GM18519 (cell line): ENCODE results near the gene RNU1-2.
"Not testable (repeated sequence)": the region's sequence is repeated elsewhere in the genome, so short reads cannot be mapped to it uniquely, and the experiment has no call there.

Source experiments
- ATAC-seq: cut with Tn5 transposase; IDR thresholded peaks from one replicate; pipeline ENCODE4 v1.9.1; 2021; ENCODE audit warnings: mild to moderate bottlenecking, moderate library complexity; ENCODE audit not compliant: unreplicated experiment, low FRiP score

The RNU1-2 gene

DNA sequence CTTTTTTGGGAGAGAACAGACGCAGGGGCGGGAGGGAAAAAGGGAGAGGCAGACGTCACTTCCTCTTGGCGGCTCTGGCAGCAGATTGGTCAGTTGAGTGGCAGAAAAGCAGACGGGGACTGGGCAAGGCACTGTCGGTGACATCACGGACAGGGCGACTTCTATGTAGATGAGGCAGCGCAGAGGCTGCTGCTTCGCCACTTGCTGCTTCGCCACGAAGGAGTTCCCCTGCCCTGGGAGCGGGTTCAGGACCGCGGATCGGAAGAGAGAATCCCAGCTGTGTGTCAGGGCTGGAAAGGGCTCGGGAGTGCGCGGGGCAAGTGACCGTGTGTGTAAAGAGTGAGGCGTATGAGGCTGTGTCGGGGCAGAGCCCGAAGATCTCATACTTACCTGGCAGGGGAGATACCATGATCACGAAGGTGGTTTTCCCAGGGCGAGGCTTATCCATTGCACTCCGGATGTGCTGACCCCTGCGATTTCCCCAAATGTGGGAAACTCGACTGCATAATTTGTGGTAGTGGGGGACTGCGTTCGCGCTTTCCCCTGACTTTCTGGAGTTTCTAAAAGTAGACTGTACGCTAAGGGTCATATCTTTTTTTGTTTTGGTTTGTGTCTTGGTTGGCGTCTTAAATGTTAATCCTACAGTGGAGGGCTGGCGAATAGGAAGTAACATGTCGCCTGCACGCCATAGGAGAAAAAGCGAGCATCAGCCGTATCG, at the start of gene RNU1-2:
TSS of gene RNU1-2 (plus strand) at position 383 of the 718 bp plus-strand sequence.
- peak; percentile 84 for ATAC-seq

DNA sequence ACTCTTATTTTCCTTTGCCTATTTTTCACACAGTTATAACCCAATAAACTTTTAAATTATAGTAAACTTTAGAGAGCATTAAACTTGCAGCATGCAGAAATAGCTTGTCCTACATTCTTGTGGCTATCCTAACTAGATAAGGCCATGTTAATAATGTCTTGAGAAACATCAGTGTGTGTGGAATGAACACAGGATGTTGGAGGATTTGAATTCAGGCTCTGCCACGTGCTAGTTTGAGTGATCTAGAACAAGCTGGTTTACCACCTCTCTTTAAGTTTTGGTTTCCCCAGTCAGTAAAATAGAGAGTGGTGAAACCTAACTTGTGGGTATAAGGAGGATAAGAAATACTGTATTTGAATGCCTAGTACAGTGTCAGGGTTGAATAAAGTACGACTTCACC, 39.6 kb upstream of the RNU1-2 start:
- not testable (repeated sequence) for ATAC-seq

DNA sequence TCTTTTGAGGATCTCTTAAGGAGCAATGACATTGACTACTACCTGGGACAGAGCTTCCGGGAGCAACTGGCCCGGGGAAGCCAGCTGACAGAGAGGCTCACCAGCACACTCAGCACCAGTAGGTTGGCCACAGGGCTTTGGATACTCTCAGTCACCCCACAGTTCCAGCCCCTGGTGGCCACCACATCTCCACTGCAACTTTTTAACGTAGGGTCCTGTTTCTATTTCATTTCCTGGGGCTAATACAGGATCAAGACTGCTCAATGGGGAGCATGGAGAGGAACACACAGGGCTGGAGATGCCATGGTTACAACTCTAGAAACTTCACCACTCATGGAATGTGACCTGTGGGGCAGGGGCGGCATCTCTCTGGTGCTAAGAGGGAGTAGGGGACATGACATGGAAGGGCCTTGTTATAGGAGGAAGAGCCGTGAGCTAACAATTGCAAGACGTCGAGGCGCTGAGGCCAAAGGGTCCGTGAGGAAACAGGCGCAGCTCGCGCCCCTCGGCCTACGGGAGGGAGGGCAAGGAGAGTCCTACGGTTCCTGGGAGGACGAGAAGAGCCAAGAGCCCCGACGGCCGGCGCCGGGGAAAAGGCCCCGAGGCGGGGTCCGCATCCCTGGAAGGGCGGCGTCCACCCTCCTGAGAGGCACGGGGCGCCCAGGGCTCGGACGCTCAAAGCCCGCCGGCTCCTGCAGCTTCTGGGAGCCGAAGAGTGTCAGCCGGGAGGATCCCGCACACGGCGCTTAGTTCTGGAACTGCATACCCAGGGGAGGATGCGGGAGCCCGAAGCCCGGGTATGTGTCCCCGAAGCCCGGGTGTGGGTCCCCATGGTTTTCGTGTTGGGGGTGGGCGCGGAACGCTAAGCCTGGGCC, 36.4 kb upstream of the RNU1-2 start:
- ATAC-seq, result not testable (repeated sequence)

- ATAC-seq, result not testable (repeated sequence)
Observed at GRCh38 chr1:16860048-16860447, 35.7 kb upstream of the RNU1-2 start.

GRCh38 chr1:16861832-16862245, 33.9 kb upstream of the RNU1-2 start:
- not testable (repeated sequence) for ATAC-seq

- ATAC-seq, result not testable (repeated sequence)
Observed at GRCh38 chr1:16862415-16862814, 33.4 kb upstream of the RNU1-2 start.

DNA sequence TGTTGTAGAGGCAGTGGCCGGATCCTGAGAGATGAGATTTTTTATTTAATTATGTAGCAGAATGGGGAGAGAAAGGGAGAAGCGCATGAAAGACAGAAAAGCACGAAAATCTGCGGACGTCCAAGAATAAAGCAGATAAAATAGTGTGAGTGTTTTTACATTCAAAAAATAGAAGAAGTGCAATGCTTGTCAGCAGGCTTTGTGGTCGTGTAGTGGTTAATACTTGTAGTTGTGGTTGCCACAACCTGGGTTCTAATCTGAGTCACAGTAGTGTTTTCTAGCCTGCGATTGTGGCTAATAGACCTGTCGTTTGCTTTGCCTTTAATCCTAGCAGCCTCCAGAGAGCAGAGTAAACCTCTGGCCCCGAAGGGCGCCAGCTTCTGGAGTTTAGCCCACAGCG, 32.8 kb upstream of the RNU1-2 start:
- ATAC-seq, result not testable (repeated sequence)

DNA sequence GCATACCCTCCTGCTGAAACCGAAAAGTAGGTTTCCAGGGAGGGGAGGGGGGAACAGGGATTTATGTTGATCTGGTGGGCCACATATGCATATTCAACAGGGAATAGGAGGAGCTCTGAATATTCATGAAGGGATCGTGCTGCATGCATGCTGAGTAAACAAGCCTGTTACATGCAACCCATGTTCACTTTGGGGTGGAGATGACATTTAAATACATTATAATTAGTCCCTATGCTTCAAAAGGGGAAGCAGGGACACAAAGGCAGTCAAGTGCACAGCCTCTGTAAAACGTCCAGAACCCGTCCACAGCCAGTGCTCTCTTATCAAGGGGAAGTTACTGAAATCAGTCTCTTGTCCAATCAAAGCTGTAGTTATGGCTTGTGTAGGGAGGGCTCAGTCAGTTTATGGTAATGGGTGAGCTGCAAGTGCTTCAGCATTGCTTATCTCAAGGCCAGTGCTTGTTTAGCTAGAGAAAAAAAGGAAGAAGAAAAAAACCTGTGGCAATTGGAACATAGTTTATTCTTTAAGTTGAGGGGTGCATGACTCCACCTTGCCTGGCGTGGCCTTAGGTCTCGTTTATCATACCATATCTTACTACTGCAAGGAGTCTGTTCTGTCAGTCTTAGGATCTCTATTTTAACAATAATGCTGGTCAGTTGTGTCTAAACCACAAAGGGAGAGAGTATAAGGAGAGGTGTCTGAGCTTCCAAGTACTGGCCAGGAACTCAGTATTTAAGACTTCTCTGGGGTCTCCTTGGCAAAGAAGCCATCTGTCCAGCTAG, 28.7 kb upstream of the RNU1-2 start:
- not testable (repeated sequence) for ATAC-seq

DNA sequence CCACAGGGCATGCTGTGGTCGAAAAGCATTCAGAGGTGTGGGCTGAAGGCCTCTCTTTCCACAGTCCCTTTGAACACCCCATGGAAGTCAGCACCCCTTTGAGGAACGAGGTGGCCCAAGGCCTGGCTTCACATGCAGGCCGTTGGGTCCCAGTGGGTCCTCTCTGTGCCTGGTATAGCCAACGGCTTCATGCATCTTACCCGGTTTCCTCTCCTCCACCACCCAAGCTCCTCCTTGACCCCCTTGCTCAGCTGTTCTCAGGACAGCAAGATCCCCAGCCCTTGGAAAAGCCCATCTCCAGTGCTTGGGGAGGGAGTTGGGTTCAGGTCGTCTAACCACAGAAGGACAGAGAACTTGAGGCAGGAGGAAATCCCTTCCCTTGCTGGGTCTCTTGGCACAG, 27.0 kb upstream of the RNU1-2 start:
- ATAC-seq, result not testable (repeated sequence)

GRCh38 chr1:16869996-16870395, 25.8 kb upstream of the RNU1-2 start:
- ATAC-seq, result not testable (repeated sequence)

DNA sequence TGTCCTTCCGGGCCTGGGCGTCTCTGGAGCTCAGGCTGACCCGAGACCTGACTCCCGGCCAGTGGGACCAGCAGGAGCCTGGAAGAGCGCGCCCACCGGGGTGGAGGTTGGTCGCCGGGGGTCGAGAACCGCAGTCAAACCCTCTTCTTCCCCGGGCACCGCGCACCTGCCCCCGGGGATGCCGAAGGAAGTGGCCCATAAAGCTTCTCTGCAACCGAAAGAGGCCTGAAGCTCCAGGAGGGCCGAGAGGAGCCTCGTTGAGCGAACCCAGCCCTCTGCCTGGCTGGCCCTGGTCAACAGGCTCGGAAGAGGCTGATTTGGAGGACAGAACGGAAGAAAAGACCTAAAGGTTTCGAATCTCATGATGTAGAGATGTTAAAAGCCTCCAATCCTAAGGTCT, 24.6 kb upstream of the RNU1-2 start:
- not testable (repeated sequence) for ATAC-seq

DNA sequence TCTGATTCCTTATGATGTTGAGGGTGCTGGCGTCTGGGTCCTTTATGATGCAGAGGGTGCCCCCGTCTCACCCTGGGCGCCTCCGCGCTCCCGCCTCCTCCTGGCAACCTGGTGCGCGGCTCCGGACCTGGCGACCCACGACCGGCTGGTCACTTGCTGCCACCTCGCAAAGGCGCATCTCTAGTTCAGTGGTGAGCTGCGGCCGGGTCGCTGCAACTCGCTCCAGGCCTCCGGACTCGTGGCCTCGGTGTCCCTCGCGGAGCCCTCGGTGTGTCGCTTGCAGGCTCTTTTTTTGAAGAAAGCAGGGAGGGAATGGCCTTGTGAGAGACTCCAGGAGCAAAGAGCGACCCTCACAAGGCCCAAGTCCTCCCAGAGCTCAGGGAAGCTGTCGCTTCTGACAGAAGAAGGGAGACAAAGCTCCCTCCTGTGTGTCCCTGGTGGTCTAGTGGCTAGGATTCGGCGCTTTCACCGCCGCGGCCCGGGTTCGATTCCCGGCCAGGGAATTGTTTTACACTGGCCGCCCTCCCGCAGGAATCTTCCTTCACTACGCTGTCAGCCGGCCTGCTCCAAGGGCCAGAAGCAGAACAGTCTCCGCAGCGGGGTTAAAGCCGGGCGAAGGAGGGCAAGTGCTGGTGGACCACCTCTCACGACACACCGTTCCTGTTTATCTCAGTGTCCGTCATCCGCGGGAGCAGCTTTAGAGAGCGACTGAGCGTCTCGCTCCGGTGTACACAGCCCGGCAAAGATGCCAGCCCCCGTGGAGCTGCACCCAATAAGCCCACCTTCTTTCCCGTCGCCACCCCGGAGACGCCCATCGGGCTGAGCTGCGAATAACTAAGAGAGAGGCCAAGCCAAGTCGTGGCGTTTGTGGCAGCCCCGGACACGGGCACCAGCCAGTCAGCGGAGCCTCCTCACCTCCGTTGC, 23.4 kb upstream of the RNU1-2 start:
- ATAC-seq, result not testable (repeated sequence)

GRCh38 chr1:16873076-16873879, 22.5 kb upstream of the RNU1-2 start:
- ATAC-seq, result not testable (repeated sequence)

- ATAC-seq, result not testable (repeated sequence)
Observed at GRCh38 chr1:16874968-16875765, 20.6 kb upstream of the RNU1-2 start.

DNA sequence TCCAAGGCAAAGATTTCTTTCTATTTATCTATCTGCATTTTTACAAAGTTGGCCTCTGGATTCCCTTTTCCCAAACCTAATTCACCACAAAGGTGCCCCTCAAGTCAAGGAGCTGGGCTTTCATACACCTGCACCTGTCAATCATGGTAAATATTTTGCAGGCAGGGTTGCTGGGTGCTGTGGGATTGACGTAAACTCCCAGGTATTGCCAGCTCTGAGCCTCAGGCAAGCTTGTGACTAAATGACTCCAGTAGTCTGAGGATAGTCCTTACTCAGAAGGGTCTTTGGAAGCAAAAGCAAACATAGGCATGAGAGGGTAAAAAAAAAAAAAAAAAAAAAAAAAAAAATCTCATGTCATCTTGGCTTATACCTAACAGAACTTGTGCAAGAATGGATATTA, 14.0 kb upstream of the RNU1-2 start:
- not testable (repeated sequence) for ATAC-seq

DNA sequence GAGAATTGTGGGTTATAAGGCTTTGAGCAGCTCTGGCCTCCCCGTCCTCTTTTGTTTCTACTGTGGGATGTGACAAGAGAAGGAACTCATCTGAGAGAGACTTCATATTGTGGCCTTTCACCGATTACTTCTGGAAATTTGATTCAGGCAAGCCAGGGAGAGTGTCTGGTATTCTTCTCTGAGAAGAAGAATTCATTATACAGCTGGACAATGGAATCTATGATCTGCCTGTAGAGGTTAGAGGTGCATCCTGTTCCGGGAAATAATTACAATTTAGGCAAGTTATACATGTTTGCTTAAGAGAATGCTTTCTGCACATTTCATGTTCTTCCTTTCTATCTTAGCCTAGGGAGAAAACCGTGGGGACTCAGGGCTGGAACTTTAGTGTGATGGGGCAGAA, 12.8 kb upstream of the RNU1-2 start:
- ATAC-seq, result no peak

DNA sequence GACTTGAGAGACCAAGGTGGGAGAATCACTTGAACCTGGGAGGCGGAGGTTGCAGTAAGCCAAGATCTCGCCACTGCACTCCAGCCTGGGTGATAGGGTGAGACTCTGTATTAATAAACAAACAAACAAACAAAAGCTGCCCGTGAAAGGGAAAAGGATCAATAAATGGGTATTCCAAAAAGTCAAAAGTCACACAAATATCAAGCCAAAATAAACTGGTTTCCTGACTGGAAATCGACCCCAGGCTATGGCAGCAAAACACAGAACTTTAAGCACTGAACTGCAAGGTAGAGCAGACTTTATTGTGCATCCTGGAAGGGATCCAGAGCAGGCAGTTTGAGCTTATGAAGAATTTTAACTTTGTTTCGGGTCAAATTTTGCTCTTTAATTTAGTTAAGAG, 11.3 kb upstream of the RNU1-2 start:
- not testable (repeated sequence) for ATAC-seq
